Measurements from ENCODE around the gene TMEM39A. TPM values are rescaled to one million over a fixed set of nuclear protein-coding genes. Genes with fewer than 3 reads are reported as not detected.

Gene TMEM39A
- polyA plus RNA-seq, 1 of the 3 experiments (the other 2 are of a cell fraction), result 13.2 TPM

DNA sequence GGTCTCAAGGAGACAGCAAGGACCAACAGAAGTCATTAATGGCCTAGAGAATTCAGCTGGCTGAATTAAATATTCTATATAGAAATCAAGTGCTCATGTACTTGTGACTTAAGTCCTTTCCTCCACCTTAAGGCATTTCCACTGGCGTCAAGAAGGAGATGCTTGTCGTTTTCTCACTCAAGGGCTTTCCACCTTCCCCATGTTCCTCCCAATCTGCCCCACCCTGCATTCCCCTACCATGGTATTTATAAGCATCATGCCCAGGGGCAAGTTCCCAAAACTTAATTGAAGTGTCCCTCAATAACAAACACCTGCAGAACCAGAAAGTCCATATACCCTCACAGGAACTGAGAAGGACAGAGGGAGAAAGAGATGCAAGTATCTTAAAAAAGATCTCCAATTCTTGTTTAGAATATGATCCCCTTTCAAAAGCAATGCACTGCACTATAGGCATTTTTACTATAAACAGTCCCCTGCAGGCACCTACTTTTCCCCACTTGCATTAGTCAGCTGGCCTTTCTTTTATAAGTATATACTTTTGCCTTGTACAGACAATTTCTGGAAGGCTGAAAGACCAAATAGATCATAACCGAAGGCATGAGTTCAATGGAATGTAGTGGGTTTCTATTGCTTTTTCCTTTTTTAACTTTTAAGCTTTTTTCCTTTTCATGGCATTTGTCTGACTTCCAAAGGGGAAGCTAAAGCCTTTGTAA lies 29.6 kb downstream of the TMEM39A start:
- Histone ChIP-seq H3K9me2 (no peaks in the 10 kb centered on the region), H3K9ac (no peak overlapping the region), H4K20me1 (ENCODE audit: insufficient read depth) (no peaks in the 10 kb centered on the region), H3K79me2 (ENCODE audit: insufficient read depth) (peaks cover 5% of the 10 kb centered on the region; the same call in 1 of the 2 replicates), H2AFZ (ENCODE audit: low read depth) (no peak overlapping the region), H3K4me1 (ENCODE audit: control insufficient read depth in 1 of 2, insufficient read depth in 2 of 2, low read depth in 1 of 2, low read length in 1 of 2) (peaks cover 0 to 7% of the 10 kb centered on the region in 2 experiments; a peak in 2 of 4 replicates), H3K27ac (ENCODE audit: low read depth in 2 of 2, low read length in 1 of 2) (peak overlapping the region in 1 of 2 experiments; percentile 22; a peak in 1 of 4 replicates), H3K27me3 (ENCODE audit: insufficient read depth) (no peaks in the 10 kb centered on the region), H3K36me3 (replicated peaks in 1 of 2; ENCODE audit: control insufficient read depth in 1 of 2, insufficient read depth in 2 of 2, low read length in 1 of 2) (peaks cover 94 to 100% of the 10 kb centered on the region in 2 experiments), H3F3A (replicated peaks; ENCODE audit: insufficient read depth) (peaks cover 10% of the 10 kb centered on the region), H3K4me3 (ENCODE audit: low read depth in 2 of 2, low read length in 1 of 2) (no peak overlapping the region), H3K9me3 (no peaks in the 10 kb centered on the region), H3K4me2 (no peak overlapping the region)
- 93% methylated on average over 3 of the region's 3 CpGs for WGBS (ENCODE audit: low lambda C conversion rate)
- DNase-seq, result no peak
- ChIA-PET CTCF (interaction anchor here (0.8 to 2.0 kb wide), 6 partner anchors 9 to 248 kb away, joined by 3 to 5 read pairs (median 3); no protein-coding TSS in a partner anchor), POLR2A (no interaction called here)
- TF ChIP-seq, protein P1, sequence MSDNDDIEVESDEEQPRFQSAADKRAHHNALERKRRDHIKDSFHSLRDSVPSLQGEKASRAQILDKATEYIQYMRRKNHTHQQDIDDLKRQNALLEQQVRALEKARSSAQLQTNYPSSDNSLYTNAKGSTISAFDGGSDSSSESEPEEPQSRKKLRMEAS (IDR thresholded peaks at IDR 0.05; ENCODE audit: low read depth), result no peak
- TF ChIP-seq FOXM1 (IDR thresholded peaks at IDR 0.05; ENCODE audit: low read depth), result no peak
- TF ChIP-seq, protein P2, sequence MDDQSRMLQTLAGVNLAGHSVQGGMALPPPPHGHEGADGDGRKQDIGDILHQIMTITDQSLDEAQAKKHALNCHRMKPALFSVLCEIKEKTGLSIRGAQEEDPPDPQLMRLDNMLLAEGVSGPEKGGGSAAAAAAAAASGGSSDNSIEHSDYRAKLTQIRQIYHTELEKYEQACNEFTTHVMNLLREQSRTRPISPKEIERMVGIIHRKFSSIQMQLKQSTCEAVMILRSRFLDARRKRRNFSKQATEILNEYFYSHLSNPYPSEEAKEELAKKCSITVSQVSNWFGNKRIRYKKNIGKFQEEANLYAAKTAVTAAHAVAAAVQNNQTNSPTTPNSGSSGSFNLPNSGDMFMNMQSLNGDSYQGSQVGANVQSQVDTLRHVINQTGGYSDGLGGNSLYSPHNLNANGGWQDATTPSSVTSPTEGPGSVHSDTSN (IDR thresholded peaks at IDR 0.05), result no peak
- TF ChIP-seq RXRA (IDR thresholded peaks at IDR 0.05; ENCODE audit: borderline replicate concordance, low read depth), result no peak
- TF ChIP-seq MXI1 (IDR thresholded peaks at IDR 0.05; ENCODE audit: low read depth, low read length), result no peak
- TF ChIP-seq, protein P3, sequence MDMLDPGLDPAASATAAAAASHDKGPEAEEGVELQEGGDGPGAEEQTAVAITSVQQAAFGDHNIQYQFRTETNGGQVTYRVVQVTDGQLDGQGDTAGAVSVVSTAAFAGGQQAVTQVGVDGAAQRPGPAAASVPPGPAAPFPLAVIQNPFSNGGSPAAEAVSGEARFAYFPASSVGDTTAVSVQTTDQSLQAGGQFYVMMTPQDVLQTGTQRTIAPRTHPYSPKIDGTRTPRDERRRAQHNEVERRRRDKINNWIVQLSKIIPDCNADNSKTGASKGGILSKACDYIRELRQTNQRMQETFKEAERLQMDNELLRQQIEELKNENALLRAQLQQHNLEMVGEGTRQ (IDR thresholded peaks at IDR 0.05; ENCODE audit: borderline replicate concordance, low read depth, low read length), result no peak
- TF ChIP-seq RAD21 (IDR thresholded peaks at IDR 0.05; ENCODE audit: low read length), result no peak
- TF ChIP-seq FOXJ3 (CRISPR knock-in tag; IDR thresholded peaks at IDR 0.05), result no peak
- TF ChIP-seq RFX5 (IDR thresholded peaks at IDR 0.05; ENCODE audit: low read length), result no peak
- TF ChIP-seq GATA2 (CRISPR knock-in tag; IDR thresholded peaks at IDR 0.05), result no peak
- no peak for TF ChIP-seq RCOR1 (IDR thresholded peaks at IDR 0.05; ENCODE audit: low read length)
- no peak for TF ChIP-seq CHD2 (IDR thresholded peaks at IDR 0.05; ENCODE audit: low read length, partially characterized antibody)
- TF ChIP-seq TAF1 (IDR thresholded peaks at IDR 0.05; ENCODE audit: borderline replicate concordance, low read depth, low read length), result no peak
- TF ChIP-seq, protein P4, sequence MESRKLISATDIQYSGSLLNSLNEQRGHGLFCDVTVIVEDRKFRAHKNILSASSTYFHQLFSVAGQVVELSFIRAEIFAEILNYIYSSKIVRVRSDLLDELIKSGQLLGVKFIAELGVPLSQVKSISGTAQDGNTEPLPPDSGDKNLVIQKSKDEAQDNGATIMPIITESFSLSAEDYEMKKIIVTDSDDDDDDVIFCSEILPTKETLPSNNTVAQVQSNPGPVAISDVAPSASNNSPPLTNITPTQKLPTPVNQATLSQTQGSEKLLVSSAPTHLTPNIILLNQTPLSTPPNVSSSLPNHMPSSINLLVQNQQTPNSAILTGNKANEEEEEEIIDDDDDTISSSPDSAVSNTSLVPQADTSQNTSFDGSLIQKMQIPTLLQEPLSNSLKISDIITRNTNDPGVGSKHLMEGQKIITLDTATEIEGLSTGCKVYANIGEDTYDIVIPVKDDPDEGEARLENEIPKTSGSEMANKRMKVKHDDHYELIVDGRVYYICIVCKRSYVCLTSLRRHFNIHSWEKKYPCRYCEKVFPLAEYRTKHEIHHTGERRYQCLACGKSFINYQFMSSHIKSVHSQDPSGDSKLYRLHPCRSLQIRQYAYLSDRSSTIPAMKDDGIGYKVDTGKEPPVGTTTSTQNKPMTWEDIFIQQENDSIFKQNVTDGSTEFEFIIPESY (IDR thresholded peaks at IDR 0.05; ENCODE audit: borderline replicate concordance, low read depth), result no peak
- TF ChIP-seq SIN3A (IDR thresholded peaks at IDR 0.05; ENCODE audit: borderline replicate concordance, low read depth, low read length), result no peak
- no peak for TF ChIP-seq TCF12 (IDR thresholded peaks at IDR 0.05)
- no peak for TF ChIP-seq JUND (IDR thresholded peaks at IDR 0.05)
- TF ChIP-seq YY1 (IDR thresholded peaks at IDR 0.05; ENCODE audit: low read depth), result no peak
